OCI-LY3 (cell line): Measurements from ENCODE around the gene ANKMY2.

Source experiments
- H2AFZ ChIP-seq: fragments of 200-600, 300-600 bp; shearing (Covaris generic); 2 replicates; pipeline ENCODE4 v1.6.0; 2014; ENCODE audit warnings: antibody characterized with exemption, low read depth, low read length
- H3K27ac ChIP-seq: fragments of 200-600, 300-600 bp; sonication (generic); 2 replicates; pipeline ENCODE4 v1.5.1; 2014; ENCODE audit warnings: mild to moderate bottlenecking, low read length, moderate library complexity, mixed read lengths
- H3K27me3 ChIP-seq: fragments of 200-600, 300-600 bp; sonication (generic); 2 replicates; pipeline ENCODE4 v1.6.1; 2014; ENCODE audit warnings: low read depth, low read length, mixed read lengths
- H3K36me3 ChIP-seq: fragments of 200-600, 300-600 bp; sonication (generic); replicated peaks from 2 replicates; pipeline ENCODE3; 2014; ENCODE audit warnings: low read depth, low read length, mixed read lengths
- H3K4me1 ChIP-seq: fragments of 300-600, 200-600 bp; sonication (generic); 2 replicates; pipeline ENCODE4 v1.6.1; 2014; ENCODE audit warnings: low read length, mixed read lengths
- H3K4me2 ChIP-seq: fragments of 200-600, 300-600 bp; sonication (generic); 2 replicates; pipeline ENCODE4 v1.6.1; 2014; ENCODE audit warnings: low read length, mixed read lengths
- H3K4me3 ChIP-seq: fragments of 300-600, 200-600 bp; sonication (generic); 2 replicates; pipeline ENCODE4 v1.5.1; 2014; ENCODE audit warnings: antibody characterized with exemption, mild to moderate bottlenecking, low read length, moderate library complexity
- H3K79me2 ChIP-seq: fragments of 300-600, 200-600 bp; shearing (Covaris generic); 2 replicates; pipeline ENCODE4 v1.6.1; 2014; ENCODE audit warnings: mild to moderate bottlenecking, low read length, mixed read lengths
- H3K9ac ChIP-seq: fragments of 300-600, 200-600 bp; shearing (Covaris generic); 2 replicates; pipeline ENCODE4 v1.6.0; 2014; ENCODE audit warnings: mild to moderate bottlenecking, low read length, moderate library complexity
- H3K9me3 ChIP-seq: fragments of 200-600, 300-600 bp; shearing (Covaris generic); 2 replicates; pipeline ENCODE4 v1.6.1; 2014; ENCODE audit warnings: low read length, mixed read lengths; ENCODE audit not compliant: insufficient read depth
- H4K20me1 ChIP-seq: fragments of 200-600, 300-600 bp; sonication (generic); 2 replicates; pipeline ENCODE4 v1.6.1; 2016; ENCODE audit warnings: low read length, mixed read lengths; ENCODE audit not compliant: insufficient read depth
- EZH2phosphoT487 ChIP-seq: fragments of 200-600 bp; shearing (Covaris generic); IDR thresholded peaks from 2 replicates; pipeline ENCODE4 v1.6.1; 2018; ENCODE audit warnings: antibody characterized with exemption, mixed run types, low read depth
- TF ChIP-seq, protein P1 (sequence below): fragments of 200-600, 300-600 bp; sonication (generic); IDR thresholded peaks from 2 replicates; pipeline ENCODE4 v1.5.1; 2014; ENCODE audit warnings: antibody characterized with exemption, low read length, low read depth

ANKMY2 gene

DNA sequence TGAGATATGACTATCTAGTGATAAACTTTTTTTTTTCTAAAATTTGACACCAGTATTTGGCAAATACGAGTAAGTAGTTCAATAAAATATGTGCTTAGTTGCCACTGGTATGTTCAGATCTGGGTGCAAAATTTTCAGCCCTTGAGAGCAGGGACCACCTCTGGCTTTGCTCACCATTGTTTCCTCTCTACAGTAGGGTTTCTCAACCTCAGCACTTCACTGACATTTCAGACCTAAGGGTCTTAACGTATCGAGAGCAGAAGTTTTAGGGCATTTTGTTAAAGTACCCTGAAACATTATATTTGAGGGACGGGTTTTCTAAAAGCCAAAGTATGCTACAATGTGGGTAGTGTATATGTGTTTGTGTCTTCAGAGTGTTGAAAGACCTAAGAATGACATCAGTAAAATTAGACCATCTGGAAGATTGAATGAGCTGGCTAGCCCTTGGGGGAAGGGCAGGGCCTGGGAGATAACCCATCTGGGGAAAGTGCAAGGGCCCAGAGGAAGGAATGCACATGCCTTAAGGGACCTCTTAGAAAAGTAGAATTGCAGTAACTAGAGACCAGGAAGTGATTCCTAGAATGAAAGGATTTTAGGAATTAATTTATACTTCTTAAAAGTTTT, 12.2 kb upstream of the ANKMY2 start:
- no peak overlapping the region for H3K4me2 ChIP-seq
- peaks cover 8% of the 10 kb centered on the region for H3K4me1 ChIP-seq
- no peaks in the 10 kb centered on the region for H3K9me3 ChIP-seq
- no peaks in the 10 kb centered on the region for H3K36me3 ChIP-seq
- H2AFZ ChIP-seq: no peak overlapping the region
- H3K9ac ChIP-seq: no peak overlapping the region
- no peaks in the 10 kb centered on the region for H3K27me3 ChIP-seq
- TF ChIP-seq, protein P1, sequence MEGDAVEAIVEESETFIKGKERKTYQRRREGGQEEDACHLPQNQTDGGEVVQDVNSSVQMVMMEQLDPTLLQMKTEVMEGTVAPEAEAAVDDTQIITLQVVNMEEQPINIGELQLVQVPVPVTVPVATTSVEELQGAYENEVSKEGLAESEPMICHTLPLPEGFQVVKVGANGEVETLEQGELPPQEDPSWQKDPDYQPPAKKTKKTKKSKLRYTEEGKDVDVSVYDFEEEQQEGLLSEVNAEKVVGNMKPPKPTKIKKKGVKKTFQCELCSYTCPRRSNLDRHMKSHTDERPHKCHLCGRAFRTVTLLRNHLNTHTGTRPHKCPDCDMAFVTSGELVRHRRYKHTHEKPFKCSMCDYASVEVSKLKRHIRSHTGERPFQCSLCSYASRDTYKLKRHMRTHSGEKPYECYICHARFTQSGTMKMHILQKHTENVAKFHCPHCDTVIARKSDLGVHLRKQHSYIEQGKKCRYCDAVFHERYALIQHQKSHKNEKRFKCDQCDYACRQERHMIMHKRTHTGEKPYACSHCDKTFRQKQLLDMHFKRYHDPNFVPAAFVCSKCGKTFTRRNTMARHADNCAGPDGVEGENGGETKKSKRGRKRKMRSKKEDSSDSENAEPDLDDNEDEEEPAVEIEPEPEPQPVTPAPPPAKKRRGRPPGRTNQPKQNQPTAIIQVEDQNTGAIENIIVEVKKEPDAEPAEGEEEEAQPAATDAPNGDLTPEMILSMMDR: no peak
- TF ChIP-seq EZH2phosphoT487: no peak
- H4K20me1 ChIP-seq: peaks cover 59% of the 10 kb centered on the region
- no peak overlapping the region for H3K4me3 ChIP-seq
- H3K79me2 ChIP-seq: peaks cover 97% of the 10 kb centered on the region
- H3K27ac ChIP-seq: no peak overlapping the region

DNA sequence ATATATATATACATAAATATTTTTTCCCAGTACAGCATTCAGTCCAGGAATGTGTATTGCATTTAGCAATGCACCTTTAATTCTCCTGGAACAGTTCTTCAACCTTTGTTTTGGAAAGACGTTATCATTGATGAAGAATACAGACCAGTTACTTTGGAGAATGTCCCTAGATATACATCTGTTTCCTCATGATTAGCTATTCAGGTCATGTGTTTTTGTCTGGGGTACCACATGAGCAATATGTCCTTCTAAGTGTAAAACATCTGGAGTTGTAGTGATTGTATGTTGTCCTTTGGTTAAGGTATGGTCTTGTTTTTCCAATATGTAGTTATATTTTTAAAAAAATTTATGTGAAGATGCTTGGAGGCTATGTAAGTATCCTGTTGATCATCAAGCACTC, 10.6 kb upstream of the ANKMY2 start:
- TF ChIP-seq, protein P1: no peak
- TF ChIP-seq EZH2phosphoT487: no peak
- no peak overlapping the region for H3K4me3 ChIP-seq
- H3K36me3 ChIP-seq: no peaks in the 10 kb centered on the region
- H3K27ac ChIP-seq: no peak overlapping the region
- H3K4me1 ChIP-seq: peaks cover 7% of the 10 kb centered on the region
- no peaks in the 10 kb centered on the region for H3K27me3 ChIP-seq
- H3K9ac ChIP-seq: no peak overlapping the region
- H3K4me2 ChIP-seq: no peak overlapping the region
- H2AFZ ChIP-seq: no peak overlapping the region
- H3K79me2 ChIP-seq: peaks cover 97% of the 10 kb centered on the region
- H4K20me1 ChIP-seq: peaks cover 60% of the 10 kb centered on the region
- no peaks in the 10 kb centered on the region for H3K9me3 ChIP-seq

DNA sequence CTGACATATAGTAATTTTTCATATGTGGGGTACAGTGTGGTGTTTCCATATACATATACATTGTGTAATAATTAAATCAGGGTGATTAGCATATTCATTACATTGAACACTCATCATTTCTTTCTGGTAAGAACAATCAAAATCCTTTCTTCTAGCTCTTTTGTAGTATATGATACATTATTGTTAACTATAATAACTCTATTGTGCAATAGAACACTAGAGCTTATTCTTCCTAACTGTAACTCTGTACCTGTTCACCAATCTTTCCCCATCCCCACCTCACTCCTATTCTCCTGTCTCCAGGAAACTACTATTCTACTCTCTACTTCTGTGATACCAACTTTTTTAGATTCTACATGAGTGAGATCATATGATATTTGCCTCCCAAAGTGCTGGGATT, 9.8 kb upstream of the ANKMY2 start:
- Histone ChIP-seq H3K27me3 (no peaks in the 10 kb centered on the region), H4K20me1 (peaks cover 62% of the 10 kb centered on the region), H3K9me3 (no peaks in the 10 kb centered on the region), H3K9ac (no peak overlapping the region), H3K4me3 (no peak overlapping the region), H3K27ac (no peak overlapping the region), H3K79me2 (peaks cover 97% of the 10 kb centered on the region), H3K4me1 (no peaks in the 10 kb centered on the region), H3K36me3 (no peaks in the 10 kb centered on the region), H3K4me2 (no peak overlapping the region), H2AFZ (no peak overlapping the region)
- no peak for TF ChIP-seq EZH2phosphoT487
- TF ChIP-seq, protein P1: no peak

DNA sequence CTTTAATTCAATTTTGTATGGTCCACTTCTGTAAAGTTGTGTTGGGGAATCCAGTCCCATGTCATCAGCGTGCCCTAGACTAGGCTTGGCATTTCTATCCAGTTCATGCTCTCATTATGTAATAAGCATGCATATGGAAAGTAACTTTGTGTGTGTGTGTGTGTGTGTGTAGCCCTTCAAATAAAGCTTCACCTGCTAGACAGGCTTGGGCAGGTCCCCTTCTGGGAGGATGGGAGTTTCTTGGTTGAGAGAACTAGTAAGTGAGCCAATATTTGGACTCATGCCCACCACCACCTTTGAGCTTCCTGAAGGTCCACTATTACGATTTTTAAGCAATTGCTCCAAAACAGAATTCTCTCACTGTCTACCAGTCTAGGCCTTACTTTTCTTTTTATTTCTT, 7.3 kb upstream of the ANKMY2 start:
- TF ChIP-seq EZH2phosphoT487: no peak
- TF ChIP-seq, protein P1: no peak
- Histone ChIP-seq H3K9ac (no peak overlapping the region), H4K20me1 (peaks cover 85% of the 10 kb centered on the region), H3K36me3 (peaks cover 8% of the 10 kb centered on the region), H3K27ac (no peak overlapping the region), H3K4me3 (no peak overlapping the region), H2AFZ (no peak overlapping the region), H3K4me2 (no peak overlapping the region), H3K79me2 (peaks cover 100% of the 10 kb centered on the region), H3K4me1 (peaks cover 9% of the 10 kb centered on the region), H3K9me3 (no peaks in the 10 kb centered on the region), H3K27me3 (no peaks in the 10 kb centered on the region)
